HepG2 (cell line): Measurements from ENCODE around the gene LRRC45. TPM values are rescaled to one million over a fixed set of nuclear protein-coding genes. Genes with fewer than 3 reads are reported as not detected.

Source experiments
- ARNT2 ChIP-seq: sonication (generic); formaldehyde crosslinking; IDR thresholded peaks from 2 replicates; pipeline ENCODE4 v1.8.0; 2022; ENCODE audit warnings: mild to moderate bottlenecking, low read depth, missing genetic modification reagents, moderate library complexity
- BRCA1 ChIP-seq: sonication (generic); formaldehyde crosslinking; IDR thresholded peaks from 2 replicates; pipeline ENCODE4 v1.4.0; 2020; ENCODE audit warnings: missing genetic modification reagents
- FIP1L1 ChIP-seq: fragments of 200-400 bp; formaldehyde crosslinking; IDR thresholded peaks from 2 replicates; pipeline ENCODE4 v1.6.1; 2018; ENCODE audit warnings: low read depth, mild to moderate bottlenecking, low read length, moderate library complexity, borderline replicate concordance; ENCODE audit not compliant: insufficient read depth
- FOXC1 ChIP-seq: sonication (generic); formaldehyde crosslinking; IDR thresholded peaks from 2 replicates; pipeline ENCODE4 v1.8.0; 2022; ENCODE audit warnings: mild to moderate bottlenecking, missing genetic modification reagents, borderline replicate concordance
- HOXD1 ChIP-seq: sonication (generic); formaldehyde crosslinking; IDR thresholded peaks from 2 replicates; pipeline ENCODE4 v1.5.0; 2020; ENCODE audit warnings: missing genetic modification reagents
- NFIC ChIP-seq: IDR thresholded peaks from 2 replicates; pipeline ENCODE4 v1.6.1; 2012; ENCODE audit warnings: mild to moderate bottlenecking, low read length, inconsistent platforms
- NFYB ChIP-seq: sonication (generic); formaldehyde crosslinking; IDR thresholded peaks from 2 replicates; pipeline ENCODE4 v1.4.0; 2020; ENCODE audit warnings: missing genetic modification reagents
- PAF1 ChIP-seq: IDR thresholded peaks from 2 replicates; pipeline ENCODE4 v1.6.1; 2016; ENCODE audit warnings: missing genetic modification reagents, missing compliant biosample characterization
- PCBP1 ChIP-seq: fragments of 200-400 bp; formaldehyde crosslinking; IDR thresholded peaks from 2 replicates; pipeline ENCODE4 v1.6.1; 2017; ENCODE audit warnings: mild to moderate bottlenecking, low read depth, low read length, borderline replicate concordance
- POLR2AphosphoS5 ChIP-seq: IDR thresholded peaks from 2 replicates; pipeline ENCODE4 v1.6.1; 2012; ENCODE audit warnings: low read depth, low read length
- SAFB2 ChIP-seq: sonication (generic); formaldehyde crosslinking; IDR thresholded peaks from 2 replicates; pipeline ENCODE4 v1.5.1; 2020; ENCODE audit warnings: missing genetic modification reagents, low read depth, mild to moderate bottlenecking, borderline replicate concordance
- ZC3H13 ChIP-seq: sonication (generic); formaldehyde crosslinking; IDR thresholded peaks from 2 replicates; pipeline ENCODE4 v1.8.1; 2023; ENCODE audit warnings: mild to moderate bottlenecking, missing genetic modification reagents, moderate library complexity
- ZNF619 ChIP-seq: sonication (generic); formaldehyde crosslinking; IDR thresholded peaks from 2 replicates; pipeline ENCODE4 v1.4.0; 2020; ENCODE audit warnings: mild to moderate bottlenecking, missing genetic modification reagents
- ZNF703 ChIP-seq: sonication (generic); formaldehyde crosslinking; IDR thresholded peaks from 2 replicates; pipeline ENCODE4 v1.5.1; 2020; ENCODE audit warnings: missing genetic modification reagents, mild to moderate bottlenecking, moderate library complexity, borderline replicate concordance
- ZNF773 ChIP-seq: sonication (generic); formaldehyde crosslinking; IDR thresholded peaks from 2 replicates; pipeline ENCODE4 v1.4.0; 2020; ENCODE audit warnings: missing genetic modification reagents, borderline replicate concordance
- ZNF777 ChIP-seq: sonication (generic); formaldehyde crosslinking; IDR thresholded peaks from 2 replicates; pipeline ENCODE4 v1.4.0; 2020; ENCODE audit warnings: missing genetic modification reagents
- polyA plus RNA-seq, 8 experiments: library from polyadenylated mRNA; depleted of rRNA in 3 of 8; stranded (reverse) in 7 of 8; unstranded in 1 of 8; fragments of >200 nt; fragmentation: Illumina TruSeq in 4 of 8; extraction: Trizol in 4 of 8; gene quantifications; 2 replicates each; pipeline versions ENCODE4 v1.2.1 to v1.2.3, GENCODE V29; 2011 to 2016; ENCODE audit warnings: low read depth in 4 of 8, missing spikeins in 1 of 8, mixed read lengths in 1 of 8; ENCODE audit not compliant: insufficient read depth in 1 of 8
- total RNA-seq, 5 experiments: library from RNA; depleted of rRNA; stranded (reverse); fragments of >200 nt; fragmentation: Illumina TruSeq; extraction: Trizol; gene quantifications; 2 replicates each; pipeline ENCODE4 v1.2.3, GENCODE V29; 2016; ENCODE audit warnings: low read depth in 1 of 5
- TF ChIP-seq, protein P1 (sequence below): sonication (generic); formaldehyde crosslinking; IDR thresholded peaks from 2 replicates; pipeline ENCODE4 v1.5.0; 2020; ENCODE audit warnings: mild to moderate bottlenecking, missing genetic modification reagents, borderline replicate concordance
- TF ChIP-seq, protein P2 (sequence below): sonication (generic); IDR thresholded peaks from 2 replicates; pipeline ENCODE4 v1.6.1; 2016; ENCODE audit warnings: low read depth, borderline replicate concordance
- TF ChIP-seq, protein P3 (sequence below): IDR thresholded peaks from 2 replicates; pipeline ENCODE4 v1.6.1; 2012; ENCODE audit warnings: inconsistent platforms
- TF ChIP-seq, protein P4 (sequence below): sonication (generic); formaldehyde crosslinking; IDR thresholded peaks from 2 replicates; pipeline ENCODE4 v1.8.0; 2022; ENCODE audit warnings: missing genetic modification reagents, mild to moderate bottlenecking, inconsistent platforms, borderline replicate concordance

The LRRC45 gene
- total and polyA plus RNA-seq, 2 of the 13 experiments (the other 11 are each of a cell fraction or from before 2014, with no cell fraction given), result 11.6 to 48.1 TPM

DNA sequence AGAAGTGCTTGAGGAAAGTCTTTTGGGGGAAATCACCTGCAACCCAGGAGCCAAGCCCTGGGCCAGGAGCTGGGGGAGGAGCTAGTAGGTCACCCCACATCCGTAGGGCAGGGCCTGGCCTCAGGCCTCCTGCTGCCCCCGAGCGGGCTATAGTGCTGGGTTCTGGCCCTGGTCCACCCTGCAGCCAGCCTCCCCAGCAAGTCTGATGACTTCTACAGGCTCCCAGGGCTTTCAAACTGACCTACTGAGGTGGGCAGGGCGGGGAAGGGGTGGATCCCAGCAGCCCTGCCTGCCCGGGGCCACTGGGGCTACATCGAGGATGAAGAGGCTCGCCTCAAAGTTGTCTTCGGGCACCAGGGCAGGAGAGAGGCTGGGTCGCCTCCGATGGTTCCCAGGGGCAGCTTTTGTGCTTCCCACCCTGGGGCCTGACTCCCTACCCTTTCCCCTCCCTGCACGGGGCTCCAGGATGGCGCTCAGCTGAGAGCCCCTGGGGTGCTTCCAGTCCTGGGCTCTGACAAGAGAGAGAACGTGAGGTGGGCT lies 5.4 kb upstream of the LRRC45 start (continued):
- TF ChIP-seq ZNF777 (CRISPR knock-in tag) (no peak), ZNF619 (no peak), FIP1L1 (0 out of 2 replicates have a peak, but pooled peaks have one; percentile 60), SAFB2 (CRISPR knock-in tag) (no peak), BRCA1 (CRISPR knock-in tag) (no peak), PAF1 (0 out of 2 replicates have a peak, but pooled peaks have one; percentile 64), POLR2AphosphoS5 (0 out of 2 replicates have a peak, but pooled peaks have one; percentile 16), ARNT2 (CRISPR knock-in tag) (0 out of 2 replicates have a peak, but pooled peaks have one; percentile 4), ZNF773 (CRISPR knock-in tag) (no peak), HOXD1 (CRISPR knock-in tag) (no peak), PCBP1 (peak; percentile 61; the same call in 1 of the 2 replicates), NFIC (no peak), ZC3H13 (CRISPR knock-in tag) (no peak), NFYB (CRISPR knock-in tag) (0 out of 2 replicates have a peak, but pooled peaks have one; percentile 4), FOXC1 (0 out of 2 replicates have a peak, but pooled peaks have one; percentile 40), ZNF703 (CRISPR knock-in tag) (no peak)
- TF ChIP-seq, protein P1, sequence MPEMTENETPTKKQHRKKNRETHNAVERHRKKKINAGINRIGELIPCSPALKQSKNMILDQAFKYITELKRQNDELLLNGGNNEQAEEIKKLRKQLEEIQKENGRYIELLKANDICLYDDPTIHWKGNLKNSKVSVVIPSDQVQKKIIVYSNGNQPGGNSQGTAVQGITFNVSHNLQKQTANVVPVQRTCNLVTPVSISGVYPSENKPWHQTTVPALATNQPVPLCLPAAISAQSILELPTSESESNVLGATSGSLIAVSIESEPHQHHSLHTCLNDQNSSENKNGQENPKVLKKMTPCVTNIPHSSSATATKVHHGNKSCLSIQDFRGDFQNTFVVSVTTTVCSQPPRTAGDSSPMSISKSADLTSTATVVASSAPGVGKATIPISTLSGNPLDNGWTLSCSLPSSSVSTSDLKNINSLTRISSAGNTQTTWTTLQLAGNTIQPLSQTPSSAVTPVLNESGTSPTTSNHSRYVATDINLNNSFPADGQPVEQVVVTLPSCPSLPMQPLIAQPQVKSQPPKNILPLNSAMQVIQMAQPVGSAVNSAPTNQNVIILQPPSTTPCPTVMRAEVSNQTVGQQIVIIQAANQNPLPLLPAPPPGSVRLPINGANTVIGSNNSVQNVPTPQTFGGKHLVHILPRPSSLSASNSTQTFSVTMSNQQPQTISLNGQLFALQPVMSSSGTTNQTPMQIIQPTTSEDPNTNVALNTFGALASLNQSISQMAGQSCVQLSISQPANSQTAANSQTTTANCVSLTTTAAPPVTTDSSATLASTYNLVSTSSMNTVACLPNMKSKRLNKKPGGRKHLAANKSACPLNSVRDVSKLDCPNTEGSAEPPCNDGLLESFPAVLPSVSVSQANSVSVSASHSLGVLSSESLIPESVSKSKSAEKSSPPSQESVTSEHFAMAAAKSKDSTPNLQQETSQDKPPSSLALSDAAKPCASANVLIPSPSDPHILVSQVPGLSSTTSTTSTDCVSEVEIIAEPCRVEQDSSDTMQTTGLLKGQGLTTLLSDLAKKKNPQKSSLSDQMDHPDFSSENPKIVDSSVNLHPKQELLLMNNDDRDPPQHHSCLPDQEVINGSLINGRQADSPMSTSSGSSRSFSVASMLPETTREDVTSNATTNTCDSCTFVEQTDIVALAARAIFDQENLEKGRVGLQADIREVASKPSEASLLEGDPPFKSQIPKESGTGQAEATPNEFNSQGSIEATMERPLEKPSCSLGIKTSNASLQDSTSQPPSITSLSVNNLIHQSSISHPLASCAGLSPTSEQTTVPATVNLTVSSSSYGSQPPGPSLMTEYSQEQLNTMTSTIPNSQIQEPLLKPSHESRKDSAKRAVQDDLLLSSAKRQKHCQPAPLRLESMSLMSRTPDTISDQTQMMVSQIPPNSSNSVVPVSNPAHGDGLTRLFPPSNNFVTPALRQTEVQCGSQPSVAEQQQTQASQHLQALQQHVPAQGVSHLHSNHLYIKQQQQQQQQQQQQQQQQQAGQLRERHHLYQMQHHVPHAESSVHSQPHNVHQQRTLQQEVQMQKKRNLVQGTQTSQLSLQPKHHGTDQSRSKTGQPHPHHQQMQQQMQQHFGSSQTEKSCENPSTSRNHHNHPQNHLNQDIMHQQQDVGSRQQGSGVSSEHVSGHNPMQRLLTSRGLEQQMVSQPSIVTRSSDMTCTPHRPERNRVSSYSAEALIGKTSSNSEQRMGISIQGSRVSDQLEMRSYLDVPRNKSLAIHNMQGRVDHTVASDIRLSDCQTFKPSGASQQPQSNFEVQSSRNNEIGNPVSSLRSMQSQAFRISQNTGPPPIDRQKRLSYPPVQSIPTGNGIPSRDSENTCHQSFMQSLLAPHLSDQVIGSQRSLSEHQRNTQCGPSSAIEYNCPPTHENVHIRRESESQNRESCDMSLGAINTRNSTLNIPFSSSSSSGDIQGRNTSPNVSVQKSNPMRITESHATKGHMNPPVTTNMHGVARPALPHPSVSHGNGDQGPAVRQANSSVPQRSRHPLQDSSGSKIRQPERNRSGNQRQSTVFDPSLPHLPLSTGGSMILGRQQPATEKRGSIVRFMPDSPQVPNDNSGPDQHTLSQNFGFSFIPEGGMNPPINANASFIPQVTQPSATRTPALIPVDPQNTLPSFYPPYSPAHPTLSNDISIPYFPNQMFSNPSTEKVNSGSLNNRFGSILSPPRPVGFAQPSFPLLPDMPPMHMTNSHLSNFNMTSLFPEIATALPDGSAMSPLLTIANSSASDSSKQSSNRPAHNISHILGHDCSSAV (CRISPR knock-in tag), result no peak
- TF ChIP-seq, protein P2, sequence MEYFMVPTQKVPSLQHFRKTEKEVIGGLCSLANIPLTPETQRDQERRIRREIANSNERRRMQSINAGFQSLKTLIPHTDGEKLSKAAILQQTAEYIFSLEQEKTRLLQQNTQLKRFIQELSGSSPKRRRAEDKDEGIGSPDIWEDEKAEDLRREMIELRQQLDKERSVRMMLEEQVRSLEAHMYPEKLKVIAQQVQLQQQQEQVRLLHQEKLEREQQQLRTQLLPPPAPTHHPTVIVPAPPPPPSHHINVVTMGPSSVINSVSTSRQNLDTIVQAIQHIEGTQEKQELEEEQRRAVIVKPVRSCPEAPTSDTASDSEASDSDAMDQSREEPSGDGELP, result no peak
- TF ChIP-seq, protein P3, sequence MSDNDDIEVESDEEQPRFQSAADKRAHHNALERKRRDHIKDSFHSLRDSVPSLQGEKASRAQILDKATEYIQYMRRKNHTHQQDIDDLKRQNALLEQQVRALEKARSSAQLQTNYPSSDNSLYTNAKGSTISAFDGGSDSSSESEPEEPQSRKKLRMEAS, result no peak
- TF ChIP-seq, protein P4, sequence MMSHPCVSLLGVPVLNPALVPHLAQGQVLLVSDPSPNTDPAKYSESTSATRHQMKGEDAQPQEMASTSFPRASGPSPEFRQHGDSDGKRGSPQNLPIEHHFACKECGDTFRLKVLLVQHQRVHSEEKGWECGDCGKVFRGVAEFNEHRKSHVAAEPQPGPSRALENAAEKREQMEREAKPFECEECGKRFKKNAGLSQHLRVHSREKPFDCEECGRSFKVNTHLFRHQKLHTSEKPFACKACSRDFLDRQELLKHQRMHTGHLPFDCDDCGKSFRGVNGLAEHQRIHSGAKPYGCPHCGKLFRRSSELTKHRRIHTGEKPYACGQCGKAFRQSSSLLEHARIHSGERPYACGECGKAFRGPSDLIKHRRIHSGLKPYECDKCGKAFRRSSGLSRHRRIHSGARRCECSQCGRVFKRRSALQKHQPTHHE, result no peak
